Breast epithelium (tissue), 4 donors: Measurements from ENCODE around the gene ZFTA. TPM values are rescaled to one million over a fixed set of nuclear protein-coding genes. Genes with fewer than 3 reads are reported as not detected.
A peak's percentile ranks its signal among the peaks of the same experiment; 100 is the strongest.

Experiments used
- DNase-seq, 2 donors: peaks; one replicate each; pipeline ENCODE4 v3.0.0-alpha.2; 2019; ENCODE audit warnings: low spot score in 2 of 2
- H3K27ac ChIP-seq, 2 donors: fragments of 200-600 bp; sonication (generic) in 1 of 2; one replicate each; pipeline ENCODE4 v1.5.1; 2016 to 2019; ENCODE audit warnings: mild to moderate bottlenecking in 1 of 2
- H3K27me3 ChIP-seq, 2 donors: fragments of 200-600 bp; sonication (generic) in 1 of 2; one replicate each; pipeline versions ENCODE4 v1.5.1 to v1.6.0; 2017 to 2019; ENCODE audit warnings: control low read depth in 1 of 2, mild to moderate bottlenecking in 1 of 2
- H3K36me3 ChIP-seq: fragments of 200-600 bp; one replicate; pipeline ENCODE4 v1.5.1; 2019
- H3K4me1 ChIP-seq, 2 donors: fragments of 200-600 bp; sonication (generic); one replicate each; pipeline ENCODE4 v1.5.1; 2016 to 2019; ENCODE audit warnings: control low read depth in 1 of 2
- H3K4me3 ChIP-seq, 3 donors: fragments of 200-600 bp; sonication (generic); 1 replicate in 2 of 3; 2 replicates in 1 of 3; pipeline ENCODE4 v1.5.1; 2016 to 2019; ENCODE audit warnings: mild to moderate bottlenecking in 3 of 3, moderate library complexity in 2 of 3
- H3K9me3 ChIP-seq, 2 donors: fragments of 200-600 bp; sonication (generic) in 1 of 2; one replicate each; pipeline ENCODE4 v1.5.1; 2016 to 2019; ENCODE audit warnings: control low read depth in 1 of 2
- POLR2A ChIP-seq: fragments of 450-650 bp; IDR thresholded peaks from one replicate; pipeline ENCODE4 v1.6.1; 2016; ENCODE audit warnings: antibody characterized with exemption, mild to moderate bottlenecking, moderate library complexity
- POLR2AphosphoS5 ChIP-seq, 3 donors: sonication (generic); formaldehyde crosslinking; IDR thresholded peaks; one replicate each; pipeline ENCODE4 v1.6.1; 2017; ENCODE audit warnings: antibody characterized with exemption in 3 of 3
- intact Hi-C: fragments of 100-400 bp; cut with DNase I; formaldehyde crosslinking; loops from one replicate; pipeline ENCODE4 v1.15.1; 2023; ENCODE audit warnings: low total_unique reads
- total RNA-seq, 3 donors: library from RNA; depleted of rRNA; stranded (reverse); fragments of >200 nt; gene quantifications; one replicate each; pipeline ENCODE4 v1.1.0, GENCODE V29; 2016
- TF ChIP-seq, protein P1 (sequence below), 3 donors: fragments of 450-650 bp; IDR thresholded peaks; one replicate each; pipeline ENCODE4 v1.5.1; 2016 to 2017; ENCODE audit warnings: antibody characterized with exemption in 3 of 3, mild to moderate bottlenecking in 3 of 3, moderate library complexity in 3 of 3

Gene ZFTA
- total RNA-seq, 3 donors from 2014 or later = 8.8 to 12.5 (median 9.7) TPM

DNA sequence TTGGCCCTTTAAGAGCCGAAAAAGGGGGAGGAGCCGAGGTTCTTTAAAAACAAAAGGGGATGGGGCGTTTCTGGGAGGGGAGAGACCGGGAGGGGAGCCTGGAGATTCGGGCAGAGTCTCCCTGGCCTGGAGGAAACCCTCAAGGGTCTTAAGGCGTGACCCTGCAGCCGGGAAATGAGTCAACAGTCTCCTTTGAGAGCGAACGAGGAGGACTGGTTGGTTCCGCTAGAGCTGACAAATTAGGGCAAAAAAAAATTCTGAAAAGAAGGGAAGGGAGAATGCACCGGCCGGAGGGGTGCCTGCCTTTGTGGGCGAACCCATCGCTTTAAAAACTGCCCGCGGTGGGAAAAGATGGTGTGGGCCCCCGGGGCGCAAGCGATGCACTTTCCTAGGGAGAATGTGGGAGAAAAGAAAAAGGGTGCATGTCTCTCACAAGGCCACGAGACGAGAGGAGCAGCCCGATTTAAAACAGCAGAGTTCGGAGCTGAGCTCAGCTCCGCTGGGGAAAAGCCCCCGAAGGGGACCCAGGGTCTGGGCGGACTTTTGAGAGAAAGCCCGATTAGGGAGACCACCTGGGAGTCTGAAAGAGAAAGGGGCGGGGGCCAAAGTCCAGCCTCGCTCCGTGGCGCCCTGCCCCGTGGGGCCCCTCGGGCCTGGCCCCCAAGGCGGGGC is 874 bp downstream of the ZFTA start:
- TF ChIP-seq POLR2AphosphoS5 (IDR thresholded peaks at IDR 0.05) (peak in 1 of 3 donors; percentile 42), POLR2A (no peak)
- TF ChIP-seq, protein P1, sequence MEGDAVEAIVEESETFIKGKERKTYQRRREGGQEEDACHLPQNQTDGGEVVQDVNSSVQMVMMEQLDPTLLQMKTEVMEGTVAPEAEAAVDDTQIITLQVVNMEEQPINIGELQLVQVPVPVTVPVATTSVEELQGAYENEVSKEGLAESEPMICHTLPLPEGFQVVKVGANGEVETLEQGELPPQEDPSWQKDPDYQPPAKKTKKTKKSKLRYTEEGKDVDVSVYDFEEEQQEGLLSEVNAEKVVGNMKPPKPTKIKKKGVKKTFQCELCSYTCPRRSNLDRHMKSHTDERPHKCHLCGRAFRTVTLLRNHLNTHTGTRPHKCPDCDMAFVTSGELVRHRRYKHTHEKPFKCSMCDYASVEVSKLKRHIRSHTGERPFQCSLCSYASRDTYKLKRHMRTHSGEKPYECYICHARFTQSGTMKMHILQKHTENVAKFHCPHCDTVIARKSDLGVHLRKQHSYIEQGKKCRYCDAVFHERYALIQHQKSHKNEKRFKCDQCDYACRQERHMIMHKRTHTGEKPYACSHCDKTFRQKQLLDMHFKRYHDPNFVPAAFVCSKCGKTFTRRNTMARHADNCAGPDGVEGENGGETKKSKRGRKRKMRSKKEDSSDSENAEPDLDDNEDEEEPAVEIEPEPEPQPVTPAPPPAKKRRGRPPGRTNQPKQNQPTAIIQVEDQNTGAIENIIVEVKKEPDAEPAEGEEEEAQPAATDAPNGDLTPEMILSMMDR (IDR thresholded peaks at IDR 0.05) = peak in 1 of 3 donors; percentile 31
- intact Hi-C loops = loop anchor here (2.0 kb wide), 1 partner anchor 171 kb away; the partner anchor contains the start of gene NAA40
- Histone ChIP-seq H3K4me3 (peak overlapping the region; percentile 88 to 99 (median 90)), H3K9me3 (no peaks in the 10 kb centered on the region), H3K27ac (peak overlapping the region; percentile 79 to 88), H3K36me3 (no peaks in the 10 kb centered on the region), H3K4me1 (peaks cover 0 to 16% of the 10 kb centered on the region in 2 donors), H3K27me3 (no peaks in the 10 kb centered on the region)
- no peak for DNase-seq

DNA sequence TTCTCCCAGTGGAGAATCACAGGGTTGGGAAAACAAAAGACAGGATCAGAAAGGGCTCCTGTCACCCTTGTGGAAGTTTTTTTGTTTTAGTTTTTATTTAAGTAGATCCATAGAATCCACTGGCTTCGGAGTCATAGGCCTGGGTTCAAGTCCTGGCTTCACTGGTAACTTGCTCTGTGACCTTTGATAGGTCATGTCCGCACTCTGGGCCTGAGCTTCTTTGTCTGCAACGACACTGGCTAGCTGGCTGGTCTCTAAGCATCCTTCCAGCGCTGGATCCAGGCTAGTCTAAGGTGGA is 1.4 kb downstream of the ZFTA start:
- H3K36me3 ChIP-seq = no peaks in the 10 kb centered on the region
- intact Hi-C loops = no loop called here
- peak overlapping the region; percentile 79 to 88 for H3K27ac ChIP-seq
- H3K4me3 ChIP-seq = peak overlapping the region; percentile 88 to 99 (median 90)
- H3K27me3 ChIP-seq = no peaks in the 10 kb centered on the region
- peaks cover 0 to 16% of the 10 kb centered on the region in 2 donors for H3K4me1 ChIP-seq
- DNase-seq = no peak
- H3K9me3 ChIP-seq = no peaks in the 10 kb centered on the region
- TF ChIP-seq POLR2AphosphoS5 (IDR thresholded peaks at IDR 0.05) (no peak), POLR2A (no peak)
- TF ChIP-seq, protein P1 (IDR thresholded peaks at IDR 0.05) = no peak

DNA sequence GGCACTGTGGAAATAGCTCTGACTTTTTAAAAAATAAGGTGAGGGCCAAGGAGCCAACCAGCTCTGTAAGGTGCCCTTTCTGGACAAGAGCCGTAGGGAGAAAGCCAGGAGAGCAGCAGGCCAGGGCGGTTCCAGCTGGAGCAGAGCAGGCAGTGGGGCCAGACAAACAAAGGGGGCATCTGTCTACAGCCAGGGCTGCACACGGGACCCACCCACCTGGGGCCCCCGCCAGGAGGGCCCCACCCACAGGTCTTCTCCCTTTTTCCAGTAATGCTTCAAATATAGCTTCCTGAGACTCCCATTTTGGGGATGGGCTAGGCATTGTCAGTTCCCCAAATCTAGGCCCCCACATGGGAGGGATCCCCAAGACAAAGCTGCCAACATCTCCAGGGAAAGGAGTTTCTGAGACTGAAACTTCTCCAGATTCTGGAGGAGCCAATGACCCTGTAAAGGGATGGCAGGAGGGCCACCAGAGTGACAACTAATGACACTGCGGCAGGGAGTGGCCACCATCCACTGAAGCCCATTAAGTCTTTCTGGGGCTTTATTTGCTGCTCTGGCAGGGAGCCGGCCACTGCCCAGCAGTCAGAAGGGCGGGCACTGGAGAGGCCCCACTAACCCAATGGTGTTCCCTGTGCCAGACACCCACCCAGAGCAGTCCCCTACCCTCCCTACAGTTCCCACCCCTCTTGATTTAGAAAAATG is 1.9 kb downstream of the ZFTA start:
- H3K4me1 ChIP-seq = peaks cover 0 to 16% of the 10 kb centered on the region in 2 donors
- no peaks in the 10 kb centered on the region for H3K9me3 ChIP-seq
- H3K27ac ChIP-seq = peak overlapping the region; percentile 79 to 88
- H3K4me3 ChIP-seq = peak overlapping the region; percentile 88 to 99 (median 90)
- intact Hi-C loops = no loop called here
- no peak for TF ChIP-seq POLR2AphosphoS5 (IDR thresholded peaks at IDR 0.05)
- TF ChIP-seq, protein P1 (IDR thresholded peaks at IDR 0.05) = no peak
- TF ChIP-seq POLR2A = no peak
- H3K27me3 ChIP-seq = no peaks in the 10 kb centered on the region
- no peaks in the 10 kb centered on the region for H3K36me3 ChIP-seq
- DNase-seq = no peak

DNA sequence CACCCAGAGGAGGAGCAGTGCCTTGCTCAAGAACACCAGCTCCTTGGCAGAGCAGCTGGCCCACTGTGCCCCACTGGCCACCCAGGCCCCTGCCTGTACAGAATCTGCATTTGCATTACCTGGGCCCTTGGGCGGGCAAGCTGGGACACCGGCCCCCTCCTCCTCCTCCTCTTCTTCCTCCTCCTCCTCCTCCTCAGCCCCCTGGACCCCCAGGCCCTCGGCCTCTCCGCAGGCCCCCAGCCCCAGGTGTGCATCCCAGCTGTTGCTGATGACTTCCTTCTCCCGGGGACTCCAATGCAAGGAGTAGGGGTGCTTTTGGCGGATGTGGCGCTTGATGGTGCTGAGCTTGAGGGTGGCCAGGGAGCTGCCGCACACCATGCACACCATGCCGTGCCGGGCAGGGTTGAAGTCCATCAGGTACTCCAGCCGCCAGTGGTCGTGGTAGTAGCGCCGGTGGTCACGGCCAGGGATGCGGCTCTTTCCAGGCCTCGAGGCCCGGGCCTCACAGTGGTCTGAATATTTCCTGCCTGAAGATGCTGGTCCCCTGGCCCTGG is 2.8 kb downstream of the ZFTA start:
- H3K36me3 ChIP-seq = no peaks in the 10 kb centered on the region
- peak overlapping the region in 1 of 3 donors; percentile 6 for H3K4me3 ChIP-seq
- peaks cover 0 to 16% of the 10 kb centered on the region in 2 donors for H3K4me1 ChIP-seq
- H3K9me3 ChIP-seq = no peaks in the 10 kb centered on the region
- no peak for TF ChIP-seq POLR2A
- no peak for TF ChIP-seq POLR2AphosphoS5 (IDR thresholded peaks at IDR 0.05)
- TF ChIP-seq, protein P1 (IDR thresholded peaks at IDR 0.05) = no peak
- no peak for DNase-seq
- H3K27ac ChIP-seq = peak overlapping the region; percentile 79 to 88
- intact Hi-C loops = no loop called here
- no peaks in the 10 kb centered on the region for H3K27me3 ChIP-seq
